Ishikawa (cell line): Measurements from ENCODE around the gene TEX10.

Experiments used
- EP300 ChIP-seq: IDR thresholded peaks from 2 replicates; pipeline ENCODE4 v1.6.1; 2012; ENCODE audit warnings: borderline replicate concordance
- RAD21 ChIP-seq: IDR thresholded peaks from 2 replicates; pipeline ENCODE4 v1.6.1; 2012; ENCODE audit warnings: low read depth
- YY1 ChIP-seq: IDR thresholded peaks from 2 replicates; pipeline ENCODE4 v1.6.1; 2012; ENCODE audit warnings: low read depth
- ZBTB7A ChIP-seq: IDR thresholded peaks from 2 replicates; pipeline ENCODE4 v1.6.1; 2012; ENCODE audit warnings: low read depth
- TF ChIP-seq, protein P1 (sequence below): IDR thresholded peaks from 2 replicates; pipeline ENCODE4 v1.6.1; 2012
- TF ChIP-seq, protein P2 (sequence below): IDR thresholded peaks from 2 replicates; pipeline ENCODE4 v1.6.1; 2012; ENCODE audit warnings: low read depth, mild to moderate bottlenecking

DNA sequence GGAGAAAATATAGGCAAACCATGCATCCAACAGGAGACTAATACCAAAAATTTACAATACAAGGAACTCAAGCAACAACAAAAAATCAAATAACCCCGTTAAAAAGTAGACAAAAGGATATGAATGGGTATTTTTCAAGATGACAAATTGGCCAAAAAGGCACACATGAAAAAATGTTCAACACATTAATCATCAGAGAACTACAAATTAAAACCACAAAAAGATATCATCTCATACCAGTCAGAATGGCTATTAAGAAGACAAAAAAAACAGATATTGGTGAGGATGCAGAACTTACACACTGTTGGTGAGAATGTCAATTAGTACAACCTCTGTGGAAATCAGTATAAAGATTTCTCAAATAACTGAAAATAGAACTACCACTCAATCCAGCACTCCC, 35.0 kb downstream of the TEX10 start:
- TF ChIP-seq YY1: no peak
- no peak for TF ChIP-seq EP300
- TF ChIP-seq, protein P1, sequence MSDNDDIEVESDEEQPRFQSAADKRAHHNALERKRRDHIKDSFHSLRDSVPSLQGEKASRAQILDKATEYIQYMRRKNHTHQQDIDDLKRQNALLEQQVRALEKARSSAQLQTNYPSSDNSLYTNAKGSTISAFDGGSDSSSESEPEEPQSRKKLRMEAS: no peak
- TF ChIP-seq RAD21: no peak
- TF ChIP-seq ZBTB7A: no peak
- TF ChIP-seq, protein P2, sequence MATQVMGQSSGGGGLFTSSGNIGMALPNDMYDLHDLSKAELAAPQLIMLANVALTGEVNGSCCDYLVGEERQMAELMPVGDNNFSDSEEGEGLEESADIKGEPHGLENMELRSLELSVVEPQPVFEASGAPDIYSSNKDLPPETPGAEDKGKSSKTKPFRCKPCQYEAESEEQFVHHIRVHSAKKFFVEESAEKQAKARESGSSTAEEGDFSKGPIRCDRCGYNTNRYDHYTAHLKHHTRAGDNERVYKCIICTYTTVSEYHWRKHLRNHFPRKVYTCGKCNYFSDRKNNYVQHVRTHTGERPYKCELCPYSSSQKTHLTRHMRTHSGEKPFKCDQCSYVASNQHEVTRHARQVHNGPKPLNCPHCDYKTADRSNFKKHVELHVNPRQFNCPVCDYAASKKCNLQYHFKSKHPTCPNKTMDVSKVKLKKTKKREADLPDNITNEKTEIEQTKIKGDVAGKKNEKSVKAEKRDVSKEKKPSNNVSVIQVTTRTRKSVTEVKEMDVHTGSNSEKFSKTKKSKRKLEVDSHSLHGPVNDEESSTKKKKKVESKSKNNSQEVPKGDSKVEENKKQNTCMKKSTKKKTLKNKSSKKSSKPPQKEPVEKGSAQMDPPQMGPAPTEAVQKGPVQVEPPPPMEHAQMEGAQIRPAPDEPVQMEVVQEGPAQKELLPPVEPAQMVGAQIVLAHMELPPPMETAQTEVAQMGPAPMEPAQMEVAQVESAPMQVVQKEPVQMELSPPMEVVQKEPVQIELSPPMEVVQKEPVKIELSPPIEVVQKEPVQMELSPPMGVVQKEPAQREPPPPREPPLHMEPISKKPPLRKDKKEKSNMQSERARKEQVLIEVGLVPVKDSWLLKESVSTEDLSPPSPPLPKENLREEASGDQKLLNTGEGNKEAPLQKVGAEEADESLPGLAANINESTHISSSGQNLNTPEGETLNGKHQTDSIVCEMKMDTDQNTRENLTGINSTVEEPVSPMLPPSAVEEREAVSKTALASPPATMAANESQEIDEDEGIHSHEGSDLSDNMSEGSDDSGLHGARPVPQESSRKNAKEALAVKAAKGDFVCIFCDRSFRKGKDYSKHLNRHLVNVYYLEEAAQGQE: no peak
